Stimulated activated naive CD4-positive, alpha-beta T cell treated with Interleukin-2 at 50 U/mL for 16 hours (primary cell): Measurements from ENCODE around the gene FAIM.
"Not testable (repeated sequence)": the region's sequence is repeated elsewhere in the genome, so short reads cannot be mapped to it uniquely, and the experiment has no call there.

ENCODE experiments used
- DNase-seq: peaks from one replicate; lab custom pipeline; 2025; lab: John Stamatoyannopoulos, UW

Gene FAIM

GRCh38 chr3:138680974-138681373 lies 72.4 kb downstream of the FAIM start:
- DNase-seq, result not testable (repeated sequence)

DNA sequence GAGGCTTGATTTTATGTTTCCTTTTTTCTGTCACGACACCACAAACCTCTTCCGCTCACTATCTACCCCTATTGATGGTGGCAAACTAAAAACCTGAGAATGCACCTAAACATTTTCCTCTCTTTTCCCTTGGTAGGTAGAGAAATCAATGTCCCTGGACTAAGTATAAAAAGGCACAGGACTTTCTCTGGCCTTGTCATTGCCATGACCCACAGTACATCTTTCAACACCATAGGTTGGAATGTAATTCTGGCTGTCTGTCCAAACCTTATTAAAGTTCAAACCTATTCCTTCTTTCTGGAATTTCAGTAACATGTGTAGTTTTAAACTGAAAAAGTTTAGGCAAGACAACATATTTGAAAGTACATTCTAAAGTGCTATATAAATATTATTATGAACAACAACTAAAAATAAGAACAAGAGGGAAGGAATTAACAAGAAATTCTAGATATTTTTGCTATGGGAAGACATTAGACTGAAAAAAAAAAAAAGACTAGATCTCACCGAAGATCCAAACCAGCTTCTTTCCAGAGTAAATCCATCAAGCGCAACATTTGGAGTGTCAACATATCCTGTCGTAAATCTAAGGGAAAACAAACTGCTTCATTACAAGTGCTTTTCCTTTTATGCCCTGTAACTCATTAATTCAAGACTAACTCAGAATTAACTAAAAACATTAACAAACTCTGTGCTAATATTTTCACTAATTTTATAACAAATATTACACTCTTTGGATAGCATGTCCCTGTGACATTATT lies 73.1 kb downstream of the FAIM start:
- no peak for DNase-seq

DNA sequence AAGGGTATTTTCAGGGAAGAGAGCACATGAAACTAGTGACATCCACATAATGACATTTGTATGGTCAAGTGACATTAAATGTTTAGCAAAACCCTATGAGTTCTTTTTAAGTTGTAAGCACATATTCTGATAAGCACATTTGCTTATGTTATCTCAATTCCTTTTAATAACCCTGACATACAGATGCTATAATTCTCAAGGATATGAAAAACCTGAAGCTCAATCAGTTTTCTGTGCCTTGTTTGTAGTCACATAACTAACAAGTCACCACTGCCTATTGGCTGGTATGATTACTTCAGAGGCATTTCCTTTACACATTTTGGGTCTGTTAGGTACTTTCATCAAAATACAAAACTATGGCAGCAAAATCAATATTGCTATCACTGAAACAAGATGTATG lies 74.1 kb downstream of the FAIM start:
- DNase-seq, result no peak
